K562 (cell line): ENCODE measurements around the gene MVD. TPM values are rescaled to one million over a fixed set of nuclear protein-coding genes. Genes with fewer than 3 reads are reported as not detected.

Experiments
- CREB1 ChIP-seq, 2 experiments: sonication (generic) in 1 of 2; formaldehyde crosslinking in 1 of 2; IDR thresholded peaks; 2 replicates each; pipeline versions ENCODE4 v1.6.1 to v1.8.0; 2012 to 2022; ENCODE audit warnings: inconsistent platforms in 1 of 2, mild to moderate bottlenecking in 1 of 2, missing genetic modification reagents in 1 of 2, moderate library complexity in 1 of 2
- FUS ChIP-seq: fragments of 200-400 bp; formaldehyde crosslinking; optimal IDR thresholded peaks from 2 replicates; pipeline ENCODE3; 2017; ENCODE audit warnings: low read depth, low read length
- GTF2E2 ChIP-seq: fragments of 200-800 bp; sonication (Bioruptor generic); IDR thresholded peaks from 2 replicates; pipeline ENCODE4 v1.6.1; 2016; ENCODE audit warnings: missing genetic modification characterization, missing compliant biosample characterization
- HDAC1 ChIP-seq, 2 experiments: fragments of 450-650 bp; IDR thresholded peaks; 2 replicates each; pipeline ENCODE4 v1.6.1; 2016 to 2017; ENCODE audit warnings: inconsistent platforms in 1 of 2, mild to moderate bottlenecking in 1 of 2, moderate library complexity in 1 of 2
- KDM5B ChIP-seq: fragments of 200-600 bp; sonication (generic); IDR thresholded peaks from 2 replicates; pipeline ENCODE4 v1.6.1; 2012; ENCODE audit warnings: low read depth, mild to moderate bottlenecking, moderate library complexity, low read length, control low read depth, inconsistent platforms; ENCODE audit not compliant: insufficient replicate concordance
- RFX5 ChIP-seq: IDR thresholded peaks from 2 replicates; pipeline ENCODE4 v1.6.1; 2011; ENCODE audit warnings: low read depth, mild to moderate bottlenecking, improper control_type of control experiment, low read length
- UBTF ChIP-seq, 2 experiments: IDR thresholded peaks; 2 replicates each; pipeline ENCODE4 v1.6.1; 2012; ENCODE audit warnings: improper control_type of control experiment in 2 of 2, low read depth in 2 of 2, low read length in 2 of 2, borderline replicate concordance in 1 of 2
- ZNF175 ChIP-seq: fragments of 200-800 bp; sonication (Bioruptor generic); IDR thresholded peaks from 2 replicates; pipeline ENCODE4 v1.6.1; 2016; ENCODE audit warnings: low read depth, mild to moderate bottlenecking, missing genetic modification characterization, missing compliant biosample characterization
- ZNF384 ChIP-seq: IDR thresholded peaks from 2 replicates; pipeline ENCODE4 v1.6.1; 2012; ENCODE audit warnings: low read depth, low read length, improper control_type of control experiment
- ZNF518B ChIP-seq: fragments of 250-450 bp; sonication (Bioruptor Pico); IDR thresholded peaks from 2 replicates; pipeline ENCODE4 v1.5.0; 2021; ENCODE audit warnings: mild to moderate bottlenecking, moderate library complexity
- ZNF75A ChIP-seq: fragments of 450-650 bp; formaldehyde crosslinking; IDR thresholded peaks from 2 replicates; pipeline ENCODE4 v1.4.0; 2020; ENCODE audit warnings: mild to moderate bottlenecking
- ZNF76 ChIP-seq: fragments of 250-450 bp; sonication (Bioruptor Pico); IDR thresholded peaks from 2 replicates; pipeline ENCODE4 v1.4.0; 2020; ENCODE audit warnings: mild to moderate bottlenecking, moderate library complexity, borderline replicate concordance
- polyA plus RNA-seq, 8 experiments: library from polyadenylated mRNA; depleted of rRNA in 4 of 8; stranded (reverse) in 5 of 8; unstranded in 3 of 8; fragments of >200 nt; fragmentation: Nextera tagmentation in 2 of 8; fragmentation: Illumina TruSeq in 1 of 8; extraction: Ambion mirVana in 2 of 8; extraction: Trizol in 1 of 8; gene quantifications; 2 replicates each; pipeline versions ENCODE4 v1.2.1 to v1.2.3, GENCODE V29; 2011 to 2014; ENCODE audit warnings: inconsistent platforms in 1 of 8, missing spikeins in 1 of 8
- total RNA-seq, 7 experiments: library from RNA; depleted of rRNA in 6 of 7; stranded (reverse); fragments of >200 nt in 6 of 7; fragmentation: Illumina TruSeq in 2 of 7; extraction: Trizol in 2 of 7; gene quantifications; 2 replicates each; pipeline versions ENCODE4 v1.2.1 to v1.2.3, GENCODE V29; 2011 to 2021; ENCODE audit warnings: low replicate concordance in 1 of 7
- TF ChIP-seq, protein P1 (sequence below): sonication (generic); formaldehyde crosslinking; IDR thresholded peaks from 2 replicates; pipeline ENCODE4 v1.8.0; 2022; ENCODE audit warnings: mild to moderate bottlenecking, missing genetic modification reagents
- TF ChIP-seq, protein P2 (sequence below): sonication (generic); formaldehyde crosslinking; IDR thresholded peaks from 2 replicates; pipeline ENCODE4 v1.8.1; 2022; ENCODE audit warnings: missing genetic modification reagents

Gene MVD
- total and polyA plus RNA-seq, 9 of the 15 experiments (the other 6 are each of a cell fraction or from before 2014, with no cell fraction given), result 12.2 to 141 (median 45.3) TPM

DNA sequence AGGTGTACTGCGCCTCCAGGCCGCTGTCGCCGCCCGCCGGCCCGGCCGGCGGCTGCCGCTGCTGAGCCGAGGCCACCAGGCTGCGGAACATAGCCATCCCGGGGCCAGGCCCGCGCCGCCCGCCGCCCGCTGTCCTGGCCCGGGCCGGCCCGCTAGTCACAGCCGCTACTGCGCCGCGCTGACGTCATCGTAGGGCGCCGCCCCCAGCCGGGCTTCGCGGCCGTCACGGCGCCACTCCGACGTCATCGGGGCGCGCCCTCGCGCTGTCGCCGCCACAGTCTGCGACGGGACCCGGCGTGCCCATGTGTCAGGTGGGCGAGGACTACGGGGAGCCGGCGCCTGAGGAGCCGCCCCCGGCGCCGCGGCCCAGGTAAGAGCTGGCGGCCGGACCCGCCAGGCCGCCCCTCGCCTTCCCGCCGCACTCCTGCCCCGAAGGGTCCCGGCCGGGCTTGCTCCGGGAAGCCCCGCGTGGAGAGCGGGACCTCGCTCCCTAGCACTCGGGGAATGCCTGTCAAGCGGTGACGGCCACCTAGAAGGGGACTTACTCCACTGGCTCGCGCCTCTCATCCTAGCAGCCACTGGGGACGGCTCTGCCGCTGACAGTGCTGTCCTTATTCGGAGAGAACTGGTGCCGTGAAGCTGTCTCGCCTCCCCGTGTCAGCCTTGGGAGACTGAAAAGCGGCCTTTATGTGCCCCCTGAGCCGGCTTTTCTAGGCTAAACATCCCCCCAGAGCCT lies 43.5 kb upstream of the MVD start, which contains the start of the genes CTU2 and RNF166 (continued):
- TF ChIP-seq ZNF518B (CRISPR knock-in tag) (no peak), UBTF (IDR thresholded peaks at IDR 0.05; ENCODE audit: borderline replicate concordance in 1 of 2, low read depth in 2 of 2, low read length in 2 of 2) (no peak), RFX5 (peak; percentile 32; the same call in 1 of the 2 replicates), ZNF175 (CRISPR knock-in tag) (0 out of 2 replicates have a peak, but pooled peaks have one; percentile 60), ZNF76 (CRISPR knock-in tag) (peak; percentile 93), ZNF384 (0 out of 2 replicates have a peak, but pooled peaks have one; percentile 11), HDAC1 (IDR thresholded peaks at IDR 0.05) (peak; percentile 92 to 99), ZNF75A (peak; percentile 22; the same call in 1 of the 2 replicates), GTF2E2 (no peak; the same call in 1 of the 2 replicates), FUS (peak; percentile 88), KDM5B (peak; percentile 69), CREB1 (IDR thresholded peaks at IDR 0.05) (peak; percentile 100), CREB1 (CRISPR knock-in tag; IDR thresholded peaks at IDR 0.05) (peak; percentile 99)
- TF ChIP-seq, protein P1, sequence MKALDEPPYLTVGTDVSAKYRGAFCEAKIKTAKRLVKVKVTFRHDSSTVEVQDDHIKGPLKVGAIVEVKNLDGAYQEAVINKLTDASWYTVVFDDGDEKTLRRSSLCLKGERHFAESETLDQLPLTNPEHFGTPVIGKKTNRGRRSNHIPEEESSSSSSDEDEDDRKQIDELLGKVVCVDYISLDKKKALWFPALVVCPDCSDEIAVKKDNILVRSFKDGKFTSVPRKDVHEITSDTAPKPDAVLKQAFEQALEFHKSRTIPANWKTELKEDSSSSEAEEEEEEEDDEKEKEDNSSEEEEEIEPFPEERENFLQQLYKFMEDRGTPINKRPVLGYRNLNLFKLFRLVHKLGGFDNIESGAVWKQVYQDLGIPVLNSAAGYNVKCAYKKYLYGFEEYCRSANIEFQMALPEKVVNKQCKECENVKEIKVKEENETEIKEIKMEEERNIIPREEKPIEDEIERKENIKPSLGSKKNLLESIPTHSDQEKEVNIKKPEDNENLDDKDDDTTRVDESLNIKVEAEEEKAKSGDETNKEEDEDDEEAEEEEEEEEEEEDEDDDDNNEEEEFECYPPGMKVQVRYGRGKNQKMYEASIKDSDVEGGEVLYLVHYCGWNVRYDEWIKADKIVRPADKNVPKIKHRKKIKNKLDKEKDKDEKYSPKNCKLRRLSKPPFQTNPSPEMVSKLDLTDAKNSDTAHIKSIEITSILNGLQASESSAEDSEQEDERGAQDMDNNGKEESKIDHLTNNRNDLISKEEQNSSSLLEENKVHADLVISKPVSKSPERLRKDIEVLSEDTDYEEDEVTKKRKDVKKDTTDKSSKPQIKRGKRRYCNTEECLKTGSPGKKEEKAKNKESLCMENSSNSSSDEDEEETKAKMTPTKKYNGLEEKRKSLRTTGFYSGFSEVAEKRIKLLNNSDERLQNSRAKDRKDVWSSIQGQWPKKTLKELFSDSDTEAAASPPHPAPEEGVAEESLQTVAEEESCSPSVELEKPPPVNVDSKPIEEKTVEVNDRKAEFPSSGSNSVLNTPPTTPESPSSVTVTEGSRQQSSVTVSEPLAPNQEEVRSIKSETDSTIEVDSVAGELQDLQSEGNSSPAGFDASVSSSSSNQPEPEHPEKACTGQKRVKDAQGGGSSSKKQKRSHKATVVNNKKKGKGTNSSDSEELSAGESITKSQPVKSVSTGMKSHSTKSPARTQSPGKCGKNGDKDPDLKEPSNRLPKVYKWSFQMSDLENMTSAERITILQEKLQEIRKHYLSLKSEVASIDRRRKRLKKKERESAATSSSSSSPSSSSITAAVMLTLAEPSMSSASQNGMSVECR (CRISPR knock-in tag), result peak; percentile 100
- TF ChIP-seq, protein P2, sequence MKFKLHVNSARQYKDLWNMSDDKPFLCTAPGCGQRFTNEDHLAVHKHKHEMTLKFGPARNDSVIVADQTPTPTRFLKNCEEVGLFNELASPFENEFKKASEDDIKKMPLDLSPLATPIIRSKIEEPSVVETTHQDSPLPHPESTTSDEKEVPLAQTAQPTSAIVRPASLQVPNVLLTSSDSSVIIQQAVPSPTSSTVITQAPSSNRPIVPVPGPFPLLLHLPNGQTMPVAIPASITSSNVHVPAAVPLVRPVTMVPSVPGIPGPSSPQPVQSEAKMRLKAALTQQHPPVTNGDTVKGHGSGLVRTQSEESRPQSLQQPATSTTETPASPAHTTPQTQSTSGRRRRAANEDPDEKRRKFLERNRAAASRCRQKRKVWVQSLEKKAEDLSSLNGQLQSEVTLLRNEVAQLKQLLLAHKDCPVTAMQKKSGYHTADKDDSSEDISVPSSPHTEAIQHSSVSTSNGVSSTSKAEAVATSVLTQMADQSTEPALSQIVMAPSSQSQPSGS (CRISPR knock-in tag), result peak; percentile 89
